ENCODE measurements around the gene RPP14.
A peak's percentile ranks its signal among the peaks of the same experiment; 100 is the strongest.

DNA sequence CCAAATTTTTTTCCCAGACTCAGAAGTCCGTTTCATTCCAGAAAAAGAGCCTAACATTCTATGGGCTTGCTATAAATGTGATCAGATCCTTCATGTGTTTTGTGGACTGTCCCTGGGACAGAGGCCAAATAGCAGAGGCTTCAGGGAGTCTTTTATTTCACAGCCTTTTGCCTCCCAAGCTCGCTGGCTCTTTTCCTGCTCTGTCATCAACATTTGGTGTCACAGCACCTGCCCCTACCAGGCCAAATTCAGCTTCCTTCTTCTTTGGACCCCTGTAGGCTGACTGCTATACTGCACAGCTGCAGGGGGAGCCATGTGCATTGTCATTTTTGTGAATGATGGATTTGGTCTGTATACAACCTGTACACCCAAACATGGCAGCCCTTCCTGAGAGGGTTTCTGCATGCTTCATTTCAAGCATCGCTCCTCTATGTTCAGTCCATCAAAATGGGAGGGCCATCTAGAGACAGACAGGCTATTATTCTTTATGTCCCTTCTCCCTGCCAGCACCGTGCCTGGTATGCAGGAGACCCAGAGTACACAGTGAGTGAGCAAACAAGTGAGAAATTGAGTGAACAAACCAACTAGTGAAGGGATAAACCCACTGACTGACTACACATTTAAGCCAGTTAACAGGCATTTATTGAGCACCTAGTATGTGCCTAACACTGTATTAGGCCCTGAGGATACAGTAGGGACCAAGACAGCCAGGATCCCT is 17.9 kb upstream of the RPP14 start:
- TF ChIP-seq, protein P1, sequence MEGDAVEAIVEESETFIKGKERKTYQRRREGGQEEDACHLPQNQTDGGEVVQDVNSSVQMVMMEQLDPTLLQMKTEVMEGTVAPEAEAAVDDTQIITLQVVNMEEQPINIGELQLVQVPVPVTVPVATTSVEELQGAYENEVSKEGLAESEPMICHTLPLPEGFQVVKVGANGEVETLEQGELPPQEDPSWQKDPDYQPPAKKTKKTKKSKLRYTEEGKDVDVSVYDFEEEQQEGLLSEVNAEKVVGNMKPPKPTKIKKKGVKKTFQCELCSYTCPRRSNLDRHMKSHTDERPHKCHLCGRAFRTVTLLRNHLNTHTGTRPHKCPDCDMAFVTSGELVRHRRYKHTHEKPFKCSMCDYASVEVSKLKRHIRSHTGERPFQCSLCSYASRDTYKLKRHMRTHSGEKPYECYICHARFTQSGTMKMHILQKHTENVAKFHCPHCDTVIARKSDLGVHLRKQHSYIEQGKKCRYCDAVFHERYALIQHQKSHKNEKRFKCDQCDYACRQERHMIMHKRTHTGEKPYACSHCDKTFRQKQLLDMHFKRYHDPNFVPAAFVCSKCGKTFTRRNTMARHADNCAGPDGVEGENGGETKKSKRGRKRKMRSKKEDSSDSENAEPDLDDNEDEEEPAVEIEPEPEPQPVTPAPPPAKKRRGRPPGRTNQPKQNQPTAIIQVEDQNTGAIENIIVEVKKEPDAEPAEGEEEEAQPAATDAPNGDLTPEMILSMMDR (conservative IDR thresholded peaks at IDR 0.05; ENCODE audit: low read depth, low read length), result peak; percentile 45; the same call in 1 of the 2 replicates
- no peak for TF ChIP-seq EZH2 (IDR thresholded peaks at IDR 0.05; ENCODE audit: low read length, unreplicated experiment)
- TF ChIP-seq EZH2phosphoT487 (IDR thresholded peaks at IDR 0.05; ENCODE audit: borderline replicate concordance, low read length), result no peak

Measured in PC-3 (cell line).